GM19467 (cell line): ENCODE measurements around the gene ADH6.
"Not testable (repeated sequence)": the region's sequence is repeated elsewhere in the genome, so short reads cannot be mapped to it uniquely, and the experiment has no call there.

Source experiments
- ATAC-seq: cut with Tn5 transposase; IDR thresholded peaks from one replicate; pipeline ENCODE4 v1.9.1; 2021; ENCODE audit warnings: mild to moderate bottlenecking, moderate library complexity; ENCODE audit not compliant: unreplicated experiment

ADH6 gene

GRCh38 chr4:99219072-99219471, at the start of gene ADH6:
Gene ADH6 (minus strand): TSS chr4:99219246. CDS start chr4:99219152, 94 bp downstream.
- ATAC-seq: no peak

- no peak for ATAC-seq
Observed at GRCh38 chr4:99264927-99265326, 45.9 kb upstream of the ADH6 start.

GRCh38 chr4:99252746-99253145, 33.7 kb upstream of the ADH6 start:
- ATAC-seq: no peak

- ATAC-seq: no peak
Observed at GRCh38 chr4:99248714-99249113, 29.7 kb upstream of the ADH6 start.

GRCh38 chr4:99235955-99236354, 16.9 kb upstream of the ADH6 start:
- no peak for ATAC-seq

- no peak for ATAC-seq
Observed at GRCh38 chr4:99234331-99235010, 15.4 kb upstream of the ADH6 start.

- ATAC-seq: not testable (repeated sequence)
Observed at GRCh38 chr4:99233397-99233796, 14.4 kb upstream of the ADH6 start.

GRCh38 chr4:99228706-99229105, 9.7 kb upstream of the ADH6 start:
- ATAC-seq: not testable (repeated sequence)

GRCh38 chr4:99227646-99228045, 8.6 kb upstream of the ADH6 start:
- not testable (repeated sequence) for ATAC-seq

GRCh38 chr4:99221980-99222379, 2.9 kb upstream of the ADH6 start:
- ATAC-seq: no peak

- ATAC-seq: no peak
Observed at GRCh38 chr4:99219479-99219878, 433 bp upstream of the ADH6 start.

- no peak for ATAC-seq
Observed at GRCh38 chr4:99215521-99215920, 3.5 kb downstream of the ADH6 start.

- ATAC-seq: no peak
Observed at GRCh38 chr4:99210789-99211188, 8.3 kb downstream of the ADH6 start.

- ATAC-seq: no peak
Observed at GRCh38 chr4:99209671-99210070, 9.4 kb downstream of the ADH6 start.

GRCh38 chr4:99208719-99209075, 10.3 kb downstream of the ADH6 start:
- ATAC-seq: no peak

GRCh38 chr4:99207911-99208718, 10.9 kb downstream of the ADH6 start:
- no peak for ATAC-seq

GRCh38 chr4:99207069-99207743, 11.8 kb downstream of the ADH6 start:
- ATAC-seq: no peak

- no peak for ATAC-seq
Observed at GRCh38 chr4:99205153-99205979, 13.7 kb downstream of the ADH6 start.

GRCh38 chr4:99202536-99202935, 16.5 kb downstream of the ADH6 start:
- no peak for ATAC-seq

- no peak for ATAC-seq
Observed at GRCh38 chr4:99202094-99202493, 17.0 kb downstream of the ADH6 start.

- no peak for ATAC-seq
Observed at GRCh38 chr4:99201690-99202089, 17.4 kb downstream of the ADH6 start.
